Measurements from ENCODE around the gene COL27A1.

Gene COL27A1

DNA sequence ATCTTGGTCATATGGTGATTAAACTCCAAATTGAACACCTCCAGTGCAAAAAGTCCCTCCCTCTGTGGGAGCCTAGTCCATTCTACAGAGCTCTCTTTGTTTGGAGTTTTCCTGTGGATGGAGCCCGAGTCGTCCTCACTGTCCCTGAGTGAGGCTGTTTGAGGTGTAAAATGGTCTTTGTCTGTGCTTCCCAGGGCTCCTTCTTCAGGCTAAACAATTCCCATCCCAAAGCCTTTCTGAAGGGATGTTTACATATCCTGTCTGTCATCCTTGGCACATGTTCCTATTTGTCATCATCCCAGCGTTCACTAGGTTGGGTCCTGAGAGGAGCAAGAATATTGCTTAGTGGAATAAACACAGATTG lies 68.9 kb downstream of the COL27A1 start:
- Histone ChIP-seq H3K36me3 (no peaks in the 10 kb centered on the region), H3K9me3 (no peaks in the 10 kb centered on the region), H3K4me3 (ENCODE audit: low read depth in 1 of 2, low read length in 1 of 2) (no peak overlapping the region), H3K27me3 (no peaks in the 10 kb centered on the region), H3K4me1 (ENCODE audit: control insufficient read depth in 1 of 2, insufficient read depth in 1 of 2, low read depth in 1 of 2, low read length in 1 of 2) (no peaks in the 10 kb centered on the region), H3K27ac (no peak overlapping the region)
- TF ChIP-seq, protein P1, sequence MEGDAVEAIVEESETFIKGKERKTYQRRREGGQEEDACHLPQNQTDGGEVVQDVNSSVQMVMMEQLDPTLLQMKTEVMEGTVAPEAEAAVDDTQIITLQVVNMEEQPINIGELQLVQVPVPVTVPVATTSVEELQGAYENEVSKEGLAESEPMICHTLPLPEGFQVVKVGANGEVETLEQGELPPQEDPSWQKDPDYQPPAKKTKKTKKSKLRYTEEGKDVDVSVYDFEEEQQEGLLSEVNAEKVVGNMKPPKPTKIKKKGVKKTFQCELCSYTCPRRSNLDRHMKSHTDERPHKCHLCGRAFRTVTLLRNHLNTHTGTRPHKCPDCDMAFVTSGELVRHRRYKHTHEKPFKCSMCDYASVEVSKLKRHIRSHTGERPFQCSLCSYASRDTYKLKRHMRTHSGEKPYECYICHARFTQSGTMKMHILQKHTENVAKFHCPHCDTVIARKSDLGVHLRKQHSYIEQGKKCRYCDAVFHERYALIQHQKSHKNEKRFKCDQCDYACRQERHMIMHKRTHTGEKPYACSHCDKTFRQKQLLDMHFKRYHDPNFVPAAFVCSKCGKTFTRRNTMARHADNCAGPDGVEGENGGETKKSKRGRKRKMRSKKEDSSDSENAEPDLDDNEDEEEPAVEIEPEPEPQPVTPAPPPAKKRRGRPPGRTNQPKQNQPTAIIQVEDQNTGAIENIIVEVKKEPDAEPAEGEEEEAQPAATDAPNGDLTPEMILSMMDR (IDR thresholded peaks at IDR 0.05) = no peak

DNA sequence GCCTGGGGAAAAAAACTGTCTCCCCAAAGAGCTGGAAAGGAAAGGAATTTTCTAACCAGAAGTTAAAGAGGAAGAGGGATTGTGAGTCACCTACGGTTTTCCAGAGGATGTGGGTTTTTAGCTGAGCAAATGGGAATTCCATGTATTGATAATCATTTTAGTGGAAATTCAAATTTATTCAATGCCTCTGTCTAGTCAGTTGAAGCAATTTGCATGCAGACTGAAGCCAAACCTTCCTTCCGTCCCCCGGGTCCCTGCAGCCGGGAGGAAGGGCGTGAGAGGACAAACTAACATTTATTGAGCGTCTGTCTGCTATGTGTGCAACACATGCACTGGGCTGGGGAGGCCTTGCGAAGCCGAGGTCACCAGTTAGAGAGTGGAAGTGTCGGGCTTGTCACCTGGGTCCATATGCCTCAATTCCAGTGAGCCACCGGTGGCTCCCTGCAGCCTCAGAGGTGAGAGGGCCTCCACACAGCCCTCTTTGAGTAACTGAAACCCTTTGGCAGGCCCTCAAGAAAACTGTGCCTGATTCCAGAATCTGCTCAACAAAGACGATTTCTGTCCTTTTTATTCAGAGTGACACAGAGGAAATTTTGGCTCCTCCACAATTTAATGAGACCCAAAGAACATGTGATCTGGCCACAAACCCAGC lies 70.3 kb downstream of the COL27A1 start:
- Histone ChIP-seq H3K4me1 (ENCODE audit: control insufficient read depth in 1 of 2, insufficient read depth in 1 of 2, low read depth in 1 of 2, low read length in 1 of 2) (no peaks in the 10 kb centered on the region), H3K27me3 (no peaks in the 10 kb centered on the region), H3K27ac (no peak overlapping the region), H3K9me3 (no peaks in the 10 kb centered on the region), H3K36me3 (no peaks in the 10 kb centered on the region), H3K4me3 (ENCODE audit: low read depth in 1 of 2, low read length in 1 of 2) (no peak overlapping the region)
- TF ChIP-seq, protein P1 (IDR thresholded peaks at IDR 0.05) = no peak

DNA sequence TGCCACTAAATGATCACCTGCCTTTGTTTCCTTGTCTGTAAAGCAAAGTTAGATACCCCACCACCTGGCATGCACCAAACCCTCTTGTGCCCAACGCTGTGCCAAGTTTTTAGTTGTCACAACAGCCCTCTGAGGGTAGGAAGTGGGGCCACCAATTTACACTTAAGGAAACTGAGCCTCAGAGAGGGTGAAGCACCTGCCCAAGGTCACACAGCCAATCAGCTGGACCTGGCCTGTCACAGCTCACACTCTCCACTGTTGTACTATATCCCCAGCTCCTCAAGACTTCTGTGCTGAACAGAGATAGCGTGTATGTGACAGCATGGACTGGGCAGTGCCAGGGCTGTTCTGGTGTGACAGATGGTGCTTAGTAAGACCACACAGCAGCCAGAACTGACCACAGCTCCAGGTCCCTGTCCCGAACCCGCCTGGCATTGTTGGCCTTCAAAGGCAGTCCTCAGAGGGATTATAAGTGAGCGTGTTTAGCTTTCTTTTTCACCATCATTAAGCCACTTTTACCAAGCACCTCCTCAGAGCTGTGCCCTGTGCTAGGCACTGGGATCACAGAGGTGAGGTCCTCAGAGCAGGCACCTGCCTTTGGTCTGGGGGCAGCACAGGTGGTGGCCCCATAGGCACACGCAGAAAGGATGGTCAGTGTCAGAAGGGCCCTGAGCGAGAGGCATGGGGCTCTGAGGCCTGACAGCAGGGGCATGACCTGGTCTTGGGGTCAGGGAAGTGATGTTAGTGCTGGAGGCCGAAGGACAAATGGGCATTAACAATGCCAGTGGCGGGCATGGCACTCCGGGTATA lies 71.1 kb downstream of the COL27A1 start:
- H3K36me3 ChIP-seq = no peaks in the 10 kb centered on the region
- H3K27ac ChIP-seq = no peak overlapping the region
- H3K4me3 ChIP-seq (ENCODE audit: low read depth in 1 of 2, low read length in 1 of 2) = no peak overlapping the region
- H3K9me3 ChIP-seq = no peaks in the 10 kb centered on the region
- TF ChIP-seq, protein P1 (IDR thresholded peaks at IDR 0.05) = no peak
- no peaks in the 10 kb centered on the region for H3K4me1 ChIP-seq (ENCODE audit: control insufficient read depth in 1 of 2, insufficient read depth in 1 of 2, low read depth in 1 of 2, low read length in 1 of 2)
- no peaks in the 10 kb centered on the region for H3K27me3 ChIP-seq

DNA sequence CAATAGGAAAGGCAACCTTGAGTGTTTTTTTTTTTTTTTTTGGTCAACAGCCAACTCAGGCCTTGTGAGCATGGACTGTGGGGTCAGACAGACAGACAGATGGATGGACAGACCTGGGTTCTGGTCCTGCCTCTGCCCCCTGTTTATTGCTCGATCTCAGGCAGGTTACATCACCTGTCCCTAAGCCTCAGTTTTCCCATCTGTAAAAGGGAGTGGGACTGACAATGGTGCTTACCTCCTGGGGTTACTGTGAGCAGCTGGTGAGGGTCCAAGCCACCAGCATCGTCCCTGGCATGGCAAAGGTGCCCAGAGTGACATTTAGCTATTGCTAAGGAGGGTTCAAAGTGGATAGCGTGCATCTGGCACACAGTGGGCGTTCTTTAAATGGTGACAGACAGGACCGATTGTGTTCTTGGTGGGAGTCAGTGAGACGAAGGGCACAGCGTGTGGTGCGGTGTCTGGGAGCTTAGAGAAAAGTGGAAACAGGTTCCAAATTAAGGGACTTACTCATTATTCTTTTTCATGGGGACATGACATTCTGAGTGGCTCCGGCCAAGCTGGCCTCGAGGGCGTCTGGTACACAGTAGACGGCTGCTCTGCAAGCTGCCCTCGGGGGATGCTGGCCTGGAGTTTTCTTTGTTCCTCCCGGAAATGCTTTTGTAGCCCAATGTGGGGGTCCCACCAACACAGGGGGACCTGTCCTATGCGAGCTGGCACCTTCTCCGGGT lies 72.1 kb downstream of the COL27A1 start:
- Histone ChIP-seq H3K4me1 (ENCODE audit: control insufficient read depth in 1 of 2, insufficient read depth in 1 of 2, low read depth in 1 of 2, low read length in 1 of 2) (no peaks in the 10 kb centered on the region), H3K4me3 (ENCODE audit: low read depth in 1 of 2, low read length in 1 of 2) (no peak overlapping the region), H3K27me3 (no peaks in the 10 kb centered on the region), H3K27ac (no peak overlapping the region), H3K36me3 (no peaks in the 10 kb centered on the region), H3K9me3 (no peaks in the 10 kb centered on the region)
- TF ChIP-seq, protein P1 (IDR thresholded peaks at IDR 0.05) = no peak

DNA sequence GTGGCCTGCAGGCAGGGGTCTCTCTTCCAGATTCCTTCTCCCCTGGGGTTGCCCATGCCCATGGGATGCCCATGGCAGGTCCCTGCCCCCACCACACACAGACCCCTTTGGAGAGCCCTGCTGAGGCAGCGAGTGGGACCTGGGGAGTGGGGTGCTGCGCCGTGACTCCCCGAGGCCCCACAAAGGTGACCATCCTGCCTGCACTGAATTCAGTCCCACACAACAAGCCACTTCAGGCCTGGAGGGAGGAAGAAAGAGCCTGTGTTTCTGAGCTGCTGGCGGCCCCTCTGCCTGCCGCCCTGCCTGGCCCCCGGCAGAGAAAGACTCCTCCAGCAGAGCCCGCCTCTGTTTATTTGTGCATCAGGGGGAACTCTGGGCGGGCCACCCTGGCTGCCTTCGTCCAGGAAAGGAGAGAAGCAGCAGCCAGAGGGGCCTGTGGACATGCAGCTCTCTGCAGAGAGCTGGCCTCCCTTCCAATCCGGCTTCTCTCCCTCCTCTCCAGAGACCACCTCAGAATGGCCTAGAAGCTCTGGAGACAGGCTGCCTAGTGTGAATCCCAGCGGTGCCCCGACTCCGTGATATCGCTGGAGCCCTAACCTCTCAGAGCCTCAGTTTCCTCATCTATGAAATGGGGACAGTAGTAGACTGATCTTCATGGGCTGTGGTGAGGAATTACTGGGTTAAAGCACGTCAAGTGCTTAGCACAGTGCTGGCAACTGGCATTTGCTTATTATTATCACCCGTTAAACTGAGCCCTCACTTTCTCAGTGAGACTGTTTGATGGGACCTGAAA lies 72.9 kb downstream of the COL27A1 start:
- H3K27me3 ChIP-seq = no peaks in the 10 kb centered on the region
- H3K4me3 ChIP-seq (ENCODE audit: low read depth in 1 of 2, low read length in 1 of 2) = no peak overlapping the region
- no peaks in the 10 kb centered on the region for H3K36me3 ChIP-seq
- H3K4me1 ChIP-seq (ENCODE audit: control insufficient read depth in 1 of 2, insufficient read depth in 1 of 2, low read depth in 1 of 2, low read length in 1 of 2) = no peaks in the 10 kb centered on the region
- TF ChIP-seq, protein P1 (IDR thresholded peaks at IDR 0.05) = no peak
- H3K9me3 ChIP-seq = no peaks in the 10 kb centered on the region
- no peak overlapping the region for H3K27ac ChIP-seq

Data from neutrophil (primary cell).